ENCODE data around the gene UPF1.

Gene UPF1

DNA sequence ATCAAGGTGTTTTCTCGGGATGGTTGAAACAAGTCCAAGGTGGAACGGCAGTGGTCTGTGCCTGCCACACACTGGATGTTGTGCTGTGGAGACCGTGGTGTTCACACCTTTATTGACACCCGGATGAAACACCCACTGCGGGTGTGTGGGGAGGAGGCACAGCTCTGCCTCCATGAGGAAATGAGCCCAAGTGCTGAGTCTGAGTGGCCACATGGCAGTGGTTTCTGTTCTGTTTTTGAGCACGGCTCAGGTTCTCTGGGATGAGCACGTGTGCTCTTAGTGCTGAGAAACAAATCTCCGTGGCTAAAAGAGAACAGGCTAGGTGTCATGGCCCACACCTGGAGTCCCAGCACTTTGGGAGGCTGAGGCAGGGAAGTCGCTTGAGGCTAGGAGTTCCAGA is 29.5 kb downstream of the UPF1 start:
- ATAC-seq: no peak
- TF ChIP-seq, protein P1, sequence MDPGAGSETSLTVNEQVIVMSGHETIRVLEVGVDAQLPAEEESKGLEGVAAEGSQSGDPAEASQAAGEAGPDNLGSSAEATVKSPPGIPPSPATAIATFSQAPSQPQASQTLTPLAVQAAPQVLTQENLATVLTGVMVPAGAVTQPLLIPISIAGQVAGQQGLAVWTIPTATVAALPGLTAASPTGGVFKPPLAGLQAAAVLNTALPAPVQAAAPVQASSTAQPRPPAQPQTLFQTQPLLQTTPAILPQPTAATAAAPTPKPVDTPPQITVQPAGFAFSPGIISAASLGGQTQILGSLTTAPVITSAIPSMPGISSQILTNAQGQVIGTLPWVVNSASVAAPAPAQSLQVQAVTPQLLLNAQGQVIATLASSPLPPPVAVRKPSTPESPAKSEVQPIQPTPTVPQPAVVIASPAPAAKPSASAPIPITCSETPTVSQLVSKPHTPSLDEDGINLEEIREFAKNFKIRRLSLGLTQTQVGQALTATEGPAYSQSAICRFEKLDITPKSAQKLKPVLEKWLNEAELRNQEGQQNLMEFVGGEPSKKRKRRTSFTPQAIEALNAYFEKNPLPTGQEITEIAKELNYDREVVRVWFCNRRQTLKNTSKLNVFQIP (CRISPR knock-in tag; IDR thresholded peaks at IDR 0.05; ENCODE audit: borderline replicate concordance, low read depth): no peak
- TF ChIP-seq, protein P2, sequence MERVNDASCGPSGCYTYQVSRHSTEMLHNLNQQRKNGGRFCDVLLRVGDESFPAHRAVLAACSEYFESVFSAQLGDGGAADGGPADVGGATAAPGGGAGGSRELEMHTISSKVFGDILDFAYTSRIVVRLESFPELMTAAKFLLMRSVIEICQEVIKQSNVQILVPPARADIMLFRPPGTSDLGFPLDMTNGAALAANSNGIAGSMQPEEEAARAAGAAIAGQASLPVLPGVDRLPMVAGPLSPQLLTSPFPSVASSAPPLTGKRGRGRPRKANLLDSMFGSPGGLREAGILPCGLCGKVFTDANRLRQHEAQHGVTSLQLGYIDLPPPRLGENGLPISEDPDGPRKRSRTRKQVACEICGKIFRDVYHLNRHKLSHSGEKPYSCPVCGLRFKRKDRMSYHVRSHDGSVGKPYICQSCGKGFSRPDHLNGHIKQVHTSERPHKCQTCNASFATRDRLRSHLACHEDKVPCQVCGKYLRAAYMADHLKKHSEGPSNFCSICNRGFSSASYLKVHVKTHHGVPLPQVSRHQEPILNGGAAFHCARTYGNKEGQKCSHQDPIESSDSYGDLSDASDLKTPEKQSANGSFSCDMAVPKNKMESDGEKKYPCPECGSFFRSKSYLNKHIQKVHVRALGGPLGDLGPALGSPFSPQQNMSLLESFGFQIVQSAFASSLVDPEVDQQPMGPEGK (CRISPR knock-in tag; IDR thresholded peaks at IDR 0.05; ENCODE audit: borderline replicate concordance): no peak
- no peak for TF ChIP-seq BACH2 (CRISPR knock-in tag; IDR thresholded peaks at IDR 0.05; ENCODE audit: borderline replicate concordance)

DNA sequence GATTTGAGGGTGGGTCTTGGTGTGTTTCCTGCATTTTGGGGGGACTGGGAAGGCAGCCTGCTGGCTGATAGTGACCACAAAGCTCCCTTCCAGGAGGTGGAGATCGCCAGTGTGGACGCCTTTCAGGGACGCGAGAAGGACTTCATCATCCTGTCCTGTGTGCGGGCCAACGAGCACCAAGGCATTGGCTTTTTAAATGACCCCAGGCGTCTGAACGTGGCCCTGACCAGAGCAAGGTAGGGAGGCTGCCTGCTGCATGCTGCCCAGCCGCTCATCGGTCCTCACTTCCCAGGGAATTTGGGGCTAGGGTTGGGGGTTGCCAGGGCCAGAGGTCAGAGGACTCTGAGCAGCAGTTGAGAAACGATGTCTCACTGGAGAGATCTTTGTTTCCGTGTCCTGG is 30.2 kb downstream of the UPF1 start:
- no peak for ATAC-seq
- TF ChIP-seq, protein P3, sequence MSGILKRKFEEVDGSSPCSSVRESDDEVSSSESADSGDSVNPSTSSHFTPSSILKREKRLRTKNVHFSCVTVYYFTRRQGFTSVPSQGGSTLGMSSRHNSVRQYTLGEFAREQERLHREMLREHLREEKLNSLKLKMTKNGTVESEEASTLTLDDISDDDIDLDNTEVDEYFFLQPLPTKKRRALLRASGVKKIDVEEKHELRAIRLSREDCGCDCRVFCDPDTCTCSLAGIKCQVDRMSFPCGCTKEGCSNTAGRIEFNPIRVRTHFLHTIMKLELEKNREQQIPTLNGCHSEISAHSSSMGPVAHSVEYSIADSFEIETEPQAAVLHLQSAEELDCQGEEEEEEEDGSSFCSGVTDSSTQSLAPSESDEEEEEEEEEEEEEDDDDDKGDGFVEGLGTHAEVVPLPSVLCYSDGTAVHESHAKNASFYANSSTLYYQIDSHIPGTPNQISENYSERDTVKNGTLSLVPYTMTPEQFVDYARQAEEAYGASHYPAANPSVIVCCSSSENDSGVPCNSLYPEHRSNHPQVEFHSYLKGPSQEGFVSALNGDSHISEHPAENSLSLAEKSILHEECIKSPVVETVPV (CRISPR knock-in tag; IDR thresholded peaks at IDR 0.05): no peak
- TF ChIP-seq, protein P1 (CRISPR knock-in tag; IDR thresholded peaks at IDR 0.05; ENCODE audit: borderline replicate concordance, low read depth): no peak
- no peak for TF ChIP-seq OSR1 (CRISPR knock-in tag; IDR thresholded peaks at IDR 0.05)
- TF ChIP-seq PPARA (CRISPR knock-in tag; IDR thresholded peaks at IDR 0.05; ENCODE audit: borderline replicate concordance): no peak
- no peak for TF ChIP-seq ARNTL (CRISPR knock-in tag; IDR thresholded peaks at IDR 0.05; ENCODE audit: borderline replicate concordance, low read depth)

DNA sequence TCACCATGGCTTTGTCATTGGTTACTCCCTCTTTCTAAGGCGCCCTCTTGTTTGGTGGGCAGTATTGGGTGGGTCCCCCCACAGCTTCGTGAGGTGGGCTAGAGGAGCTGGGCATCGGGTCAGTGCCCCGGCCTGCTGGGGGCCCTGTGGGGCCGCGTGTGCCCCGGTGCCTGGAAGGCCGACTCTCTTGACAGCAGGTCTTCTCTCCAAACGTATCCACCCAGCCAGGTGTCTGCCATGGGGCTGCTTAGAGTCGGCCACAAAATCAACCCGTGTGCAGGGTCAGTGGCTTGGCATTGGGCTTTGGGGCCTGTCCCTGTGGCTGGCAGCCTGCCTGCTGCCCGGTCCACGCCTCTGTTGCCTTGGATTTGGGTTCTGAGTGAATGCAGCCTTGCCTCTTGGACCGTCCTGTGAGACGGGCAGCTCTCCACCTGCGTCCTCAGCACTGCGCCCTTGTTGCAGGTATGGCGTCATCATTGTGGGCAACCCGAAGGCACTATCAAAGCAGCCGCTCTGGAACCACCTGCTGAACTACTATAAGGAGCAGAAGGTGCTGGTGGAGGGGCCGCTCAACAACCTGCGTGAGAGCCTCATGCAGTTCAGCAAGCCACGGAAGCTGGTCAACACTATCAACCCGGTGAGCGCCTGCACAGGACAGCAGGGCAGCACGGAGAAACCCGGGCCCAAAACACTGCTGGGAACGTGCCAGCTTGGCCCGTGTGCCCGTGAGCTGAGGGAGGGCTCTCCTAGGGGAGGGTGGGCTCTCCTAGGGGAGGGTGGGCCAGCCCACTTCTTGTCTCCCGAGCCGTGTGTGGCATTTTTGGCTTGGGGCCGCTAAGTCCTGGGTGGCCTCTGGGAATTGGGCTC is 31.4 kb downstream of the UPF1 start:
- TF ChIP-seq ZFP30 (CRISPR knock-in tag; IDR thresholded peaks at IDR 0.05): no peak
- no peak for TF ChIP-seq SNAI2 (CRISPR knock-in tag; IDR thresholded peaks at IDR 0.05)
- TF ChIP-seq CSDC2 (CRISPR knock-in tag; IDR thresholded peaks at IDR 0.05): no peak
- no peak for TF ChIP-seq ISL1 (CRISPR knock-in tag; IDR thresholded peaks at IDR 0.05)
- no peak for TF ChIP-seq ZNF565 (CRISPR knock-in tag; conservative IDR thresholded peaks at IDR 0.05; ENCODE audit: low read depth)
- TF ChIP-seq ZNF8 (CRISPR knock-in tag; IDR thresholded peaks at IDR 0.05): no peak
- no peak for TF ChIP-seq BACH2 (CRISPR knock-in tag; IDR thresholded peaks at IDR 0.05; ENCODE audit: borderline replicate concordance)
- no peak for TF ChIP-seq ARNTL (CRISPR knock-in tag; IDR thresholded peaks at IDR 0.05; ENCODE audit: borderline replicate concordance, low read depth)
- TF ChIP-seq, protein P4, sequence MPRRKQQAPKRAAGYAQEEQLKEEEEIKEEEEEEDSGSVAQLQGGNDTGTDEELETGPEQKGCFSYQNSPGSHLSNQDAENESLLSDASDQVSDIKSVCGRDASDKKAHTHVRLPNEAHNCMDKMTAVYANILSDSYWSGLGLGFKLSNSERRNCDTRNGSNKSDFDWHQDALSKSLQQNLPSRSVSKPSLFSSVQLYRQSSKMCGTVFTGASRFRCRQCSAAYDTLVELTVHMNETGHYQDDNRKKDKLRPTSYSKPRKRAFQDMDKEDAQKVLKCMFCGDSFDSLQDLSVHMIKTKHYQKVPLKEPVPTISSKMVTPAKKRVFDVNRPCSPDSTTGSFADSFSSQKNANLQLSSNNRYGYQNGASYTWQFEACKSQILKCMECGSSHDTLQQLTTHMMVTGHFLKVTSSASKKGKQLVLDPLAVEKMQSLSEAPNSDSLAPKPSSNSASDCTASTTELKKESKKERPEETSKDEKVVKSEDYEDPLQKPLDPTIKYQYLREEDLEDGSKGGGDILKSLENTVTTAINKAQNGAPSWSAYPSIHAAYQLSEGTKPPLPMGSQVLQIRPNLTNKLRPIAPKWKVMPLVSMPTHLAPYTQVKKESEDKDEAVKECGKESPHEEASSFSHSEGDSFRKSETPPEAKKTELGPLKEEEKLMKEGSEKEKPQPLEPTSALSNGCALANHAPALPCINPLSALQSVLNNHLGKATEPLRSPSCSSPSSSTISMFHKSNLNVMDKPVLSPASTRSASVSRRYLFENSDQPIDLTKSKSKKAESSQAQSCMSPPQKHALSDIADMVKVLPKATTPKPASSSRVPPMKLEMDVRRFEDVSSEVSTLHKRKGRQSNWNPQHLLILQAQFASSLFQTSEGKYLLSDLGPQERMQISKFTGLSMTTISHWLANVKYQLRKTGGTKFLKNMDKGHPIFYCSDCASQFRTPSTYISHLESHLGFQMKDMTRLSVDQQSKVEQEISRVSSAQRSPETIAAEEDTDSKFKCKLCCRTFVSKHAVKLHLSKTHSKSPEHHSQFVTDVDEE (CRISPR knock-in tag; IDR thresholded peaks at IDR 0.05): no peak
- TF ChIP-seq ZFP3 (CRISPR knock-in tag; IDR thresholded peaks at IDR 0.05): no peak
- no peak for TF ChIP-seq TOX (CRISPR knock-in tag; IDR thresholded peaks at IDR 0.05; ENCODE audit: borderline replicate concordance)
- TF ChIP-seq, protein P1 (CRISPR knock-in tag; IDR thresholded peaks at IDR 0.05; ENCODE audit: borderline replicate concordance, low read depth): no peak
- no peak for TF ChIP-seq PPARA (CRISPR knock-in tag; IDR thresholded peaks at IDR 0.05; ENCODE audit: borderline replicate concordance)
- TF ChIP-seq, protein P2 (CRISPR knock-in tag; IDR thresholded peaks at IDR 0.05; ENCODE audit: borderline replicate concordance): no peak
- no peak for TF ChIP-seq RARB (CRISPR knock-in tag; IDR thresholded peaks at IDR 0.05)
- no peak for TF ChIP-seq TCF4 (CRISPR knock-in tag; IDR thresholded peaks at IDR 0.05; ENCODE audit: borderline replicate concordance)
- TF ChIP-seq GLIS3 (CRISPR knock-in tag; IDR thresholded peaks at IDR 0.05): no peak
- no peak for TF ChIP-seq OSR1 (CRISPR knock-in tag; IDR thresholded peaks at IDR 0.05)
- TF ChIP-seq ZC3H10 (CRISPR knock-in tag; IDR thresholded peaks at IDR 0.05): no peak
- TF ChIP-seq CREB5 (CRISPR knock-in tag; IDR thresholded peaks at IDR 0.05; ENCODE audit: low read depth): no peak
- ATAC-seq: no peak

Data from SK-N-SH treated with all-trans-retinoic acid at 6 μM for 48 hours (cell line).